ENCODE data around the gene TTC4.

The TTC4 gene

DNA sequence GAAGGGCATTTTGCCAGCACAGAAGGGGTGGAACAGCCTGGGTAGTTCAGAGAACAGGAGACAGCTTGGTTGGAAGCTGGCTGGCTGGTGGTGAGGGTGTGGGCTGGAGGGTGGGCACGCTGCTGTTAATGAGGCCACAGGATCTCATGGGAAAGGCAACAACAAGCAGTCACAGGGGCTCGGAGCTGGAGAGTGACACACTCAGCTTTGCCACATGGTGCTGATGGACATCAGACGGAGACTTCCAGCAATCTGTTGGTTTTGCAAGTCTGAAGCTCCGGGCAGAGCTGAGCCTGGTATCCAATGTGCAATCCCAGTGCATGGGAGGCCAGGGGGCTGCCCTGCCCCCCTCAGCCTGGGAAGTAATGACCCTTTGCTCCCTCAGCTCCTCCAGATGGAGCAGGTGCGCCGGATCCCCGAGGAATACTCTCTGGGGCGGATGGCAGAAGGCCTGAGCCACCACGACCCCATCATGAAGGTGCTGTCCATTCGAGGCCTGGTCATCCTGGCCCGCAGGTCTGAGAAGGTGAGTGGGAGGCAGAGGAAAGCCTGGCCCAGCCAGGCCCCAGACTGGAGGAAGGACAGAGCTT is 15.6 kb upstream of the TTC4 start:
- TF ChIP-seq CSDC2 (CRISPR knock-in tag; IDR thresholded peaks at IDR 0.05) = no peak
- TF ChIP-seq BACH2 (CRISPR knock-in tag; IDR thresholded peaks at IDR 0.05; ENCODE audit: borderline replicate concordance) = no peak
- TF ChIP-seq, protein P1, sequence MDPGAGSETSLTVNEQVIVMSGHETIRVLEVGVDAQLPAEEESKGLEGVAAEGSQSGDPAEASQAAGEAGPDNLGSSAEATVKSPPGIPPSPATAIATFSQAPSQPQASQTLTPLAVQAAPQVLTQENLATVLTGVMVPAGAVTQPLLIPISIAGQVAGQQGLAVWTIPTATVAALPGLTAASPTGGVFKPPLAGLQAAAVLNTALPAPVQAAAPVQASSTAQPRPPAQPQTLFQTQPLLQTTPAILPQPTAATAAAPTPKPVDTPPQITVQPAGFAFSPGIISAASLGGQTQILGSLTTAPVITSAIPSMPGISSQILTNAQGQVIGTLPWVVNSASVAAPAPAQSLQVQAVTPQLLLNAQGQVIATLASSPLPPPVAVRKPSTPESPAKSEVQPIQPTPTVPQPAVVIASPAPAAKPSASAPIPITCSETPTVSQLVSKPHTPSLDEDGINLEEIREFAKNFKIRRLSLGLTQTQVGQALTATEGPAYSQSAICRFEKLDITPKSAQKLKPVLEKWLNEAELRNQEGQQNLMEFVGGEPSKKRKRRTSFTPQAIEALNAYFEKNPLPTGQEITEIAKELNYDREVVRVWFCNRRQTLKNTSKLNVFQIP (CRISPR knock-in tag; IDR thresholded peaks at IDR 0.05; ENCODE audit: borderline replicate concordance, low read depth) = no peak
- ATAC-seq = no peak

DNA sequence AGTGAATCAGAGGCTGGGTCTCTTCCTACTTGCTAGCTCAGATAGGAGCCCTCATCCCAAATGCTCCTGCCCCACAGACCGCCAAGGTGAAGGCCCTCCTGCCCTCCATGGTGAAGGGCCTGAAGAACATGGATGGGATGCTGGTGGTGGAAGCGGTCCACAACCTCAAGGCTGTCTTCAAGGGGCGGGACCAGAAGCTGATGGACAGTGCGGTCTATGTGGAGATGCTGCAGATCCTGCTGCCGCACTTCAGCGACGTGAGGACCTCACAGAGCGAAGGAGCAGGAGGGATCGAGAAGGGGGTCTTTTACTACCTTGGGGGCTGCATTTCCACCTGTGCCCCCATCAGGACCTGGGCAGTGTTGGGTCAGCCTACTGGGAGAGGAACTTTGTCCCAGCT is 14.6 kb upstream of the TTC4 start:
- no peak for ATAC-seq
- TF ChIP-seq RARB (CRISPR knock-in tag; IDR thresholded peaks at IDR 0.05) (no peak), ZNF565 (CRISPR knock-in tag; conservative IDR thresholded peaks at IDR 0.05; ENCODE audit: low read depth) (no peak), ZFP3 (CRISPR knock-in tag; IDR thresholded peaks at IDR 0.05) (no peak), BACH2 (CRISPR knock-in tag; IDR thresholded peaks at IDR 0.05; ENCODE audit: borderline replicate concordance) (no peak), ISL1 (CRISPR knock-in tag; IDR thresholded peaks at IDR 0.05) (no peak), ZNF70 (CRISPR knock-in tag; IDR thresholded peaks at IDR 0.05) (no peak), ZC3H10 (CRISPR knock-in tag; IDR thresholded peaks at IDR 0.05) (no peak)
- TF ChIP-seq, protein P2, sequence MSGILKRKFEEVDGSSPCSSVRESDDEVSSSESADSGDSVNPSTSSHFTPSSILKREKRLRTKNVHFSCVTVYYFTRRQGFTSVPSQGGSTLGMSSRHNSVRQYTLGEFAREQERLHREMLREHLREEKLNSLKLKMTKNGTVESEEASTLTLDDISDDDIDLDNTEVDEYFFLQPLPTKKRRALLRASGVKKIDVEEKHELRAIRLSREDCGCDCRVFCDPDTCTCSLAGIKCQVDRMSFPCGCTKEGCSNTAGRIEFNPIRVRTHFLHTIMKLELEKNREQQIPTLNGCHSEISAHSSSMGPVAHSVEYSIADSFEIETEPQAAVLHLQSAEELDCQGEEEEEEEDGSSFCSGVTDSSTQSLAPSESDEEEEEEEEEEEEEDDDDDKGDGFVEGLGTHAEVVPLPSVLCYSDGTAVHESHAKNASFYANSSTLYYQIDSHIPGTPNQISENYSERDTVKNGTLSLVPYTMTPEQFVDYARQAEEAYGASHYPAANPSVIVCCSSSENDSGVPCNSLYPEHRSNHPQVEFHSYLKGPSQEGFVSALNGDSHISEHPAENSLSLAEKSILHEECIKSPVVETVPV (CRISPR knock-in tag; IDR thresholded peaks at IDR 0.05) = no peak
- TF ChIP-seq, protein P3, sequence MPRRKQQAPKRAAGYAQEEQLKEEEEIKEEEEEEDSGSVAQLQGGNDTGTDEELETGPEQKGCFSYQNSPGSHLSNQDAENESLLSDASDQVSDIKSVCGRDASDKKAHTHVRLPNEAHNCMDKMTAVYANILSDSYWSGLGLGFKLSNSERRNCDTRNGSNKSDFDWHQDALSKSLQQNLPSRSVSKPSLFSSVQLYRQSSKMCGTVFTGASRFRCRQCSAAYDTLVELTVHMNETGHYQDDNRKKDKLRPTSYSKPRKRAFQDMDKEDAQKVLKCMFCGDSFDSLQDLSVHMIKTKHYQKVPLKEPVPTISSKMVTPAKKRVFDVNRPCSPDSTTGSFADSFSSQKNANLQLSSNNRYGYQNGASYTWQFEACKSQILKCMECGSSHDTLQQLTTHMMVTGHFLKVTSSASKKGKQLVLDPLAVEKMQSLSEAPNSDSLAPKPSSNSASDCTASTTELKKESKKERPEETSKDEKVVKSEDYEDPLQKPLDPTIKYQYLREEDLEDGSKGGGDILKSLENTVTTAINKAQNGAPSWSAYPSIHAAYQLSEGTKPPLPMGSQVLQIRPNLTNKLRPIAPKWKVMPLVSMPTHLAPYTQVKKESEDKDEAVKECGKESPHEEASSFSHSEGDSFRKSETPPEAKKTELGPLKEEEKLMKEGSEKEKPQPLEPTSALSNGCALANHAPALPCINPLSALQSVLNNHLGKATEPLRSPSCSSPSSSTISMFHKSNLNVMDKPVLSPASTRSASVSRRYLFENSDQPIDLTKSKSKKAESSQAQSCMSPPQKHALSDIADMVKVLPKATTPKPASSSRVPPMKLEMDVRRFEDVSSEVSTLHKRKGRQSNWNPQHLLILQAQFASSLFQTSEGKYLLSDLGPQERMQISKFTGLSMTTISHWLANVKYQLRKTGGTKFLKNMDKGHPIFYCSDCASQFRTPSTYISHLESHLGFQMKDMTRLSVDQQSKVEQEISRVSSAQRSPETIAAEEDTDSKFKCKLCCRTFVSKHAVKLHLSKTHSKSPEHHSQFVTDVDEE (CRISPR knock-in tag; IDR thresholded peaks at IDR 0.05) = no peak
- TF ChIP-seq, protein P4, sequence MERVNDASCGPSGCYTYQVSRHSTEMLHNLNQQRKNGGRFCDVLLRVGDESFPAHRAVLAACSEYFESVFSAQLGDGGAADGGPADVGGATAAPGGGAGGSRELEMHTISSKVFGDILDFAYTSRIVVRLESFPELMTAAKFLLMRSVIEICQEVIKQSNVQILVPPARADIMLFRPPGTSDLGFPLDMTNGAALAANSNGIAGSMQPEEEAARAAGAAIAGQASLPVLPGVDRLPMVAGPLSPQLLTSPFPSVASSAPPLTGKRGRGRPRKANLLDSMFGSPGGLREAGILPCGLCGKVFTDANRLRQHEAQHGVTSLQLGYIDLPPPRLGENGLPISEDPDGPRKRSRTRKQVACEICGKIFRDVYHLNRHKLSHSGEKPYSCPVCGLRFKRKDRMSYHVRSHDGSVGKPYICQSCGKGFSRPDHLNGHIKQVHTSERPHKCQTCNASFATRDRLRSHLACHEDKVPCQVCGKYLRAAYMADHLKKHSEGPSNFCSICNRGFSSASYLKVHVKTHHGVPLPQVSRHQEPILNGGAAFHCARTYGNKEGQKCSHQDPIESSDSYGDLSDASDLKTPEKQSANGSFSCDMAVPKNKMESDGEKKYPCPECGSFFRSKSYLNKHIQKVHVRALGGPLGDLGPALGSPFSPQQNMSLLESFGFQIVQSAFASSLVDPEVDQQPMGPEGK (CRISPR knock-in tag; IDR thresholded peaks at IDR 0.05; ENCODE audit: borderline replicate concordance) = no peak

DNA sequence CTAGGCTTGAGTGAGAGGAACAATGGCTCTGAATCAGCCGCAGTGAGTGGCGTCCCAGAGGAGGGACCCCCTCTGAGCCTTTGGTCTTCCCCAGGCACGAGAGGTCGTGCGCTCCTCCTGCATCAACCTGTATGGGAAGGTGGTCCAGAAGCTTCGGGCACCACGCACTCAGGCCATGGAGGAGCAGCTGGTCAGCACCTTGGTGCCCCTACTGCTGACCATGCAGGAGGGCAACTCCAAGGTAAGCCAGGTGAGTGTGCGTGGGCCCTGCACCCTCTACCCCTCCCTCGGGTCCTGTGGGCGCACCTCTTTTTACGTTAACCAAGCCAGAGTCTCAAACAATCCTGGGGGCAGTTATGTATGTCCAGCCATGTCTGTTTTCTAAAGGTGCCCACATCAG is 13.7 kb upstream of the TTC4 start:
- TF ChIP-seq CSDC2 (CRISPR knock-in tag; IDR thresholded peaks at IDR 0.05) (no peak), ZC3H10 (CRISPR knock-in tag; IDR thresholded peaks at IDR 0.05) (no peak), ZNF8 (CRISPR knock-in tag; IDR thresholded peaks at IDR 0.05) (no peak)
- TF ChIP-seq, protein P1 (CRISPR knock-in tag; IDR thresholded peaks at IDR 0.05; ENCODE audit: borderline replicate concordance, low read depth) = no peak
- ATAC-seq = no peak

DNA sequence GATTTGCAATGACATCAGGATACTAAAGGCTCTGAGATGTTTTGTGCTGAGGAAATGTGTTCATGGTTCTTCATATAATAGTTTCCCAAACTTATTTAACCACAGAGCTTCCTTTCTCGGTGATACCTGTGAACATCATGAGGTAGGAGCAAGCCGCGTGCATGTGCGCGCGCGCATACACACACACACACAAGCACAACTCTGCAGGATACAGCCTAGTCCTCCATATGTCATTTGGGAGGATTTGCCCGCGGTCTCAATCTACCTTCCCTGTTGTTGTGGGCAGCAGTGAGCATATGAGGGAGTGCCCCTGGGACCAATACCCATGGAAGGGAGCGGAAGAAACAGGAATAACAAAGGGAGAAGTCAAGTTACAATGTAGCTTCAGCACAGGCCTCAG is 12.2 kb upstream of the TTC4 start:
- no peak for ATAC-seq
- TF ChIP-seq SNAI2 (CRISPR knock-in tag; IDR thresholded peaks at IDR 0.05) (no peak), ARNTL (CRISPR knock-in tag; IDR thresholded peaks at IDR 0.05; ENCODE audit: borderline replicate concordance, low read depth) (no peak), BACH2 (CRISPR knock-in tag; IDR thresholded peaks at IDR 0.05; ENCODE audit: borderline replicate concordance) (no peak), ZNF70 (CRISPR knock-in tag; IDR thresholded peaks at IDR 0.05) (no peak), TCF4 (CRISPR knock-in tag; IDR thresholded peaks at IDR 0.05; ENCODE audit: borderline replicate concordance) (no peak), ZFP3 (CRISPR knock-in tag; IDR thresholded peaks at IDR 0.05) (no peak)
- TF ChIP-seq, protein P1 (CRISPR knock-in tag; IDR thresholded peaks at IDR 0.05; ENCODE audit: borderline replicate concordance, low read depth) = no peak

Measured in SK-N-SH treated with all-trans-retinoic acid at 6 μM for 48 hours (cell line).